SK-N-MC (cell line): ENCODE data around the gene HDAC4.

Experiments
- EZH2 ChIP-seq: fragments of 200-600 bp; sonication (generic); IDR thresholded peaks from one replicate; pipeline ENCODE4 v1.6.1; 2017; ENCODE audit warnings: antibody characterized with exemption
- FOXP2 ChIP-seq: optimal IDR thresholded peaks from 2 replicates; pipeline ENCODE3; 2011; ENCODE audit warnings: mild to moderate bottlenecking, moderate library complexity; ENCODE audit not compliant: insufficient read depth; ENCODE audit errors: extremely low read length, control extremely low read depth
- POLR2AphosphoS5 ChIP-seq: IDR thresholded peaks from 2 replicates; pipeline ENCODE4 v1.6.1; 2012; ENCODE audit warnings: mild to moderate bottlenecking, low read depth, low read length, borderline replicate concordance

DNA sequence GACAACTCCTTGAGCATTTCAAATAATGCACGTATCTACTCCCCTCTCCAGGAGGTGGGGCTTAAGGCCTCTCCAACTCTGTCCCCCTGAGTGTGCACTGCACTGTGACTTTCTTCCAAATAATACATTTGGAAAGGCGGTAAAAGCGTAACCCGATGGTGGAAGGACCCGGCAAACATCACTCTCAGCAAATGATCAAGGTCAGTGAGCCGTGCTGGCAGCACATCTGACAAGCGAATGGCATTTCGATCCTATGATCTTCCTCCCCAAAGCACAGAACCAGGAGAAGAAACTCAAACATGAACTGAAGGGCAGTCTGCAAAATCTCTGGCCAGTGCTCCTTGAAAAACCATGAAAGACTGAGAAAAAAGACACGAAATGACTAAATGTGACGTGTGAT is 344.2 kb downstream of the HDAC4 start:
- TF ChIP-seq POLR2AphosphoS5 (no peak), EZH2 (no peak), FOXP2 (no peak)
